Measurements from ENCODE around the gene PARK7.

Gene PARK7

GRCh38 chr1:8032366-8032910 lies 70.9 kb downstream of the PARK7 start:
- H3K27ac ChIP-seq (ENCODE audit: low read depth, low read length): no peak overlapping the region
- no peak overlapping the region for H2AFZ ChIP-seq (ENCODE audit: low read depth, low read length, severe bottlenecking)
- no peaks in the 10 kb centered on the region for H3K36me3 ChIP-seq (ENCODE audit: low read length)
- no peak overlapping the region for H3K4me2 ChIP-seq (ENCODE audit: low read depth, low read length, poor library complexity, severe bottlenecking)
- H3K9me3 ChIP-seq (ENCODE audit: insufficient read depth, low read length): no peaks in the 10 kb centered on the region
- H3K9ac ChIP-seq (ENCODE audit: low read length): no peak overlapping the region
- no peaks in the 10 kb centered on the region for H3F3A ChIP-seq (ENCODE audit: insufficient read depth)
- H3K4me3 ChIP-seq (ENCODE audit: insufficient read depth, low read length, poor library complexity, severe bottlenecking): no peak overlapping the region
- no peaks in the 10 kb centered on the region for H3K27me3 ChIP-seq (ENCODE audit: low read length)
- H3K9me2 ChIP-seq (replicated peaks; ENCODE audit: insufficient read depth, low read length): no peaks in the 10 kb centered on the region
- TF ChIP-seq EZH2phosphoT487 (conservative IDR thresholded peaks at IDR 0.05; ENCODE audit: low read length) (no peak), CTCF (IDR thresholded peaks at IDR 0.05; ENCODE audit: insufficient read depth, low read length, poor library complexity, severe bottlenecking) (no peak)
- no peaks in the 10 kb centered on the region for H3K79me2 ChIP-seq (ENCODE audit: insufficient read depth, low read length)
- H4K20me1 ChIP-seq (ENCODE audit: low read depth, low read length): no peaks in the 10 kb centered on the region

GRCh38 chr1:8033322-8033721 lies 71.8 kb downstream of the PARK7 start:
- Histone ChIP-seq H2AFZ (ENCODE audit: low read depth, low read length, severe bottlenecking) (no peak overlapping the region), H3K9me2 (replicated peaks; ENCODE audit: insufficient read depth, low read length) (no peaks in the 10 kb centered on the region), H3K36me3 (ENCODE audit: low read length) (no peaks in the 10 kb centered on the region), H3K27ac (ENCODE audit: low read depth, low read length) (no peak overlapping the region), H3K9me3 (ENCODE audit: insufficient read depth, low read length) (no peaks in the 10 kb centered on the region), H3K4me3 (ENCODE audit: insufficient read depth, low read length, poor library complexity, severe bottlenecking) (no peak overlapping the region), H3K79me2 (ENCODE audit: insufficient read depth, low read length) (no peaks in the 10 kb centered on the region), H4K20me1 (ENCODE audit: low read depth, low read length) (no peaks in the 10 kb centered on the region), H3K9ac (ENCODE audit: low read length) (no peak overlapping the region), H3F3A (ENCODE audit: insufficient read depth) (no peaks in the 10 kb centered on the region), H3K27me3 (ENCODE audit: low read length) (no peaks in the 10 kb centered on the region), H3K4me2 (ENCODE audit: low read depth, low read length, poor library complexity, severe bottlenecking) (no peak overlapping the region)
- TF ChIP-seq EZH2phosphoT487 (conservative IDR thresholded peaks at IDR 0.05; ENCODE audit: low read length) (no peak), CTCF (IDR thresholded peaks at IDR 0.05; ENCODE audit: insufficient read depth, low read length, poor library complexity, severe bottlenecking) (no peak)

All from SU-DHL-6 (cell line).